HepG2 (cell line): ENCODE results near the gene MOBP.

ENCODE experiments used
- JUN ChIP-seq: sonication (generic); formaldehyde crosslinking; IDR thresholded peaks from 2 replicates; pipeline ENCODE4 v1.4.0; 2020; ENCODE audit warnings: mild to moderate bottlenecking, missing genetic modification reagents
- ZSCAN21 ChIP-seq: sonication (generic); formaldehyde crosslinking; IDR thresholded peaks from 2 replicates; pipeline ENCODE4 v1.8.0; 2022; ENCODE audit warnings: mild to moderate bottlenecking, missing genetic modification reagents, moderate library complexity, borderline replicate concordance

- no peak for TF ChIP-seq ZSCAN21
- no peak for TF ChIP-seq JUN (CRISPR knock-in tag)
These were observed 32.3 kb downstream of the MOBP start for GRCh38 chr3:39499651-39500273.
